ENCODE measurements around the gene NET1.
"Not testable (repeated sequence)": the region's sequence is repeated elsewhere in the genome, so short reads cannot be mapped to it uniquely, and the experiment has no call there.

NET1 gene

GRCh38 chr10:5370493-5371352 is 41.6 kb upstream of the NET1 start:
- no peak overlapping the region for H3K27ac ChIP-seq
- TF ChIP-seq, protein P1, sequence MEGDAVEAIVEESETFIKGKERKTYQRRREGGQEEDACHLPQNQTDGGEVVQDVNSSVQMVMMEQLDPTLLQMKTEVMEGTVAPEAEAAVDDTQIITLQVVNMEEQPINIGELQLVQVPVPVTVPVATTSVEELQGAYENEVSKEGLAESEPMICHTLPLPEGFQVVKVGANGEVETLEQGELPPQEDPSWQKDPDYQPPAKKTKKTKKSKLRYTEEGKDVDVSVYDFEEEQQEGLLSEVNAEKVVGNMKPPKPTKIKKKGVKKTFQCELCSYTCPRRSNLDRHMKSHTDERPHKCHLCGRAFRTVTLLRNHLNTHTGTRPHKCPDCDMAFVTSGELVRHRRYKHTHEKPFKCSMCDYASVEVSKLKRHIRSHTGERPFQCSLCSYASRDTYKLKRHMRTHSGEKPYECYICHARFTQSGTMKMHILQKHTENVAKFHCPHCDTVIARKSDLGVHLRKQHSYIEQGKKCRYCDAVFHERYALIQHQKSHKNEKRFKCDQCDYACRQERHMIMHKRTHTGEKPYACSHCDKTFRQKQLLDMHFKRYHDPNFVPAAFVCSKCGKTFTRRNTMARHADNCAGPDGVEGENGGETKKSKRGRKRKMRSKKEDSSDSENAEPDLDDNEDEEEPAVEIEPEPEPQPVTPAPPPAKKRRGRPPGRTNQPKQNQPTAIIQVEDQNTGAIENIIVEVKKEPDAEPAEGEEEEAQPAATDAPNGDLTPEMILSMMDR (conservative IDR thresholded peaks at IDR 0.05): no peak

DNA sequence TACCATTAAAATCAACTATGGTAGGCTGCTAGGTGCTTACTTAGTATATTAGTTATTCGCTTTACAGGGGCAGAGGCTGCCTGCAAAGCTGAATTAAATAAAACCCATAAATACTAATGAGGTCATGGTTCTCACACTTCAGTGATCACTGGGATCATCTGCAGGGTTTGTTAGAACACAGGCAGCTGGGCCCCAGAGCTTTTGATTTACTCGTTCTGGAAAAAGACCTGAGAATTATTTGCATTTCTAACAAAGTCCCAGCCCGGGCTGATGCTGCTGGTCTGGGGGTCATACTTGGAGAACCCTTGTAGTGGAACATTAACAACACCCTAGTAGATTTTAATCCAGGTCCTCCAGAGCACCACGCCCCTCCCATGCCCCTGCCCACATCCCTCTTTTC is 39.0 kb upstream of the NET1 start:
- TF ChIP-seq, protein P1 (conservative IDR thresholded peaks at IDR 0.05): no peak
- no peak overlapping the region for H3K27ac ChIP-seq

DNA sequence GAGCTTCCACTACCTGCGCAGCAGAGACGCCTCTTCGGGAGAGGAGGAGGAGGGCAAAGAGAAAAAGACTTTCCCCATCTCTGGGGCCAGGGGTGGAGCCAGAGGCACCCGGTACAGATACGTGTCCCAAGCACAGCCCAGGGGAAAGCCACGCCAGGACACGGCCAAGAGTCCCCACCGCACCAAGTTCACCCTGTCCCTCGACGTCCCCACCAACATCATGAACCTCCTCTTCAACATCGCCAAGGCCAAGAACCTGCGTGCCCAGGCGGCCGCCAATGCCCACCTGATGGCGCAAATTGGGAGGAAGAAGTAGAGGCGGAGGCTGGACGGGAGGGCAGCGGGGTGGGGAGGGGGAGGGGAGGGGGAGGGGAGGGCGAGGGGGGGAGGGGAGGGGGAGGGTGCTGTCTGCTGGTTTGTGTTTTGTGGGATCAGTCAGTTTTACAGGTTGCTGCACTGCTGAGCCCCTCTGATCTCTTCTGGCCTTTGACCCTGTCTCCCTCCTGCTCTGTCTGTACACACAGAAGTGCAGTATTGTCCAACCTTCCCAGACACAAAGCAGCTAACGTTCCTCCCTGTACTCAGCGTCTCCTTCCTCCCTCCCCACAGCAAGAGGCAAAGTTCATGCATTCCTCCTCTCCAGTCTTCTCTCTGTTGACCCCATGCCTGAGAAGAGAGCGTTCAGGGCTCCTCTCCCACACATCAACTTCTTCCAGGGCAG is 38.3 kb upstream of the NET1 start:
- TF ChIP-seq, protein P1 (conservative IDR thresholded peaks at IDR 0.05): no peak
- H3K27ac ChIP-seq: no peak overlapping the region

DNA sequence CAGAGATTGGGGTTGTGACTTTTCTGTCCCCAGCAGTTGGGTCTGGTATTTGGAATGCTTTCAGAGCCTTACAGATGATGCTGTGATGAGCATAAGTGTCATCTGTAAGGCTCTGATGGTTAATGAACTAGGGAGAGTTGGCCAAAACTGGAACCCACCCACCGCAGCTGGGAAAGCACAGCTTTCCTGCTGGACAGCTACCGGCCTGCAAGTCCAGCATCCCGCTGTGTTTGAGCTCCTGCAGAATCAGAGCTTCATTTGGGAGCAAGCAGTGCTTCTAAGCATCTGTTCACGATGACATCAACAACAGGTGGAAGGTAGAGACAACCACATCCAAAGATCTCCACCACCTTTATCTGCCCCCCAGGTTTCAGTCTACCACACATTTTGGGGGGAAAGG is 35.9 kb upstream of the NET1 start:
- H3K27ac ChIP-seq: no peak overlapping the region
- TF ChIP-seq, protein P1 (conservative IDR thresholded peaks at IDR 0.05): no peak

DNA sequence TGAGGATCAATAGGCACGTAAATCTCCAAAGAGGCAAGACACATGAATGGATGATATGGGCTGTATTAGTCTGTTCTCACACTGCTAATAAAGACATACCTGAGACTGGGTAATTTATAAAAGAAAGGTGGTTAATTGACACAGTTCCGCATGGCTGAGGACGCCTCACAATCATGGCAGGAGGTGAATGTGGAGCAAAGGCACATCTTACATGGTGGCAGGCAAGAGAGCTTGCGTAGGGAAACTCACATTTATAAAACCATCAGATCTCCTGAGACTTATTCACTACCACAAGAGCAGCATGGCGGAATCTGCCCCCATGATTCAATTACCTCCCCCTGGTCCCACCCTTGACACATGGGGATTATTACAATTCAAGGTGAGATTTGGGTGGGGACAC is 33.2 kb upstream of the NET1 start:
- H3K27ac ChIP-seq: not testable (repeated sequence)

GRCh38 chr10:5380395-5380794 is 32.0 kb upstream of the NET1 start:
- H3K27ac ChIP-seq: not testable (repeated sequence)

GRCh38 chr10:5381187-5381586 is 31.2 kb upstream of the NET1 start:
- TF ChIP-seq, protein P1 (conservative IDR thresholded peaks at IDR 0.05): no peak
- H3K27ac ChIP-seq: no peak overlapping the region

- H3K27ac ChIP-seq: no peak overlapping the region
- TF ChIP-seq, protein P1 (conservative IDR thresholded peaks at IDR 0.05): no peak
Measured at GRCh38 chr10:5385224-5385623, 27.1 kb upstream of the NET1 start.

Data from VCaP (cell line).